A673 (cell line): Measurements from ENCODE around the gene NFATC4. TPM values are rescaled to one million over a fixed set of nuclear protein-coding genes. Genes with fewer than 3 reads are reported as not detected.

Experiments
- BruUV-seq: library from RNA; stranded (reverse); fragments of 400-500 nt; replicated peaks from 2 replicates; lab custom pipeline; 2021; lab: Mats Ljungman, UMichigan
- CTCF ChIA-PET: fragments of 300-600 bp; sonication (Branson Sonifier 250); formaldehyde crosslinking; loops from one replicate; lab custom pipeline; 2022; ENCODE audit warnings: antibody characterized with exemption; lab: Charles Lee
- POLR2A ChIA-PET: fragments of 300-600 bp; sonication (Branson Sonifier 250); formaldehyde crosslinking; loops from one replicate; lab custom pipeline; 2022; ENCODE audit warnings: antibody characterized with exemption; ENCODE audit not compliant: low non-redundant PET; lab: Charles Lee
- DNase-seq: peaks from one replicate; pipeline ENCODE4 v3.0.0-alpha.2; 2015; ENCODE audit warnings: low spot score
- H3K27ac ChIP-seq: fragments of 200-600 bp; sonication (generic); 2 replicates; pipeline ENCODE4 v1.5.1; 2016; ENCODE audit warnings: mixed run types, low read depth, mild to moderate bottlenecking, mixed read lengths, antibody characterized with exemption, low read length; ENCODE audit not compliant: poor library complexity, severe bottlenecking
- H3K27me3 ChIP-seq: fragments of 200-600 bp; sonication (generic); replicated peaks from 2 replicates; pipeline ENCODE4 v1.6.1; 2017; ENCODE audit warnings: mixed run types, low read depth, mild to moderate bottlenecking, mixed read lengths, antibody characterized with exemption, low read length; ENCODE audit not compliant: insufficient read depth, poor library complexity
- H3K36me3 ChIP-seq: fragments of 200-600 bp; sonication (generic); 2 replicates; pipeline ENCODE4 v1.6.1; 2016; ENCODE audit warnings: mixed run types, mild to moderate bottlenecking, mixed read lengths, antibody characterized with exemption, low read length; ENCODE audit not compliant: insufficient read depth, poor library complexity, severe bottlenecking
- H3K4me1 ChIP-seq: fragments of 200-600 bp; sonication (generic); 2 replicates; pipeline ENCODE4 v1.6.1; 2017; ENCODE audit warnings: mixed run types, mild to moderate bottlenecking, mixed read lengths, antibody characterized with exemption, low read length; ENCODE audit not compliant: insufficient read depth, poor library complexity, severe bottlenecking
- H3K4me3 ChIP-seq: fragments of 200-600 bp; sonication (generic); 2 replicates; pipeline ENCODE4 v1.5.1; 2016; ENCODE audit warnings: low read depth, mixed run types, mild to moderate bottlenecking, mixed read lengths, low read length; ENCODE audit not compliant: poor library complexity, severe bottlenecking
- H3K9me3 ChIP-seq: fragments of 200-600 bp; sonication (generic); 2 replicates; pipeline ENCODE4 v1.6.1; 2016; ENCODE audit warnings: mixed run types, low read depth, mild to moderate bottlenecking, mixed read lengths, antibody characterized with exemption, low read length; ENCODE audit not compliant: poor library complexity, severe bottlenecking
- CTCF ChIP-seq: fragments of 300-800, 200-600 bp; sonication (generic); conservative IDR thresholded peaks from 2 replicates; pipeline ENCODE4 v1.5.1; 2017; ENCODE audit warnings: low read depth, mild to moderate bottlenecking, antibody characterized with exemption, low read length, moderate library complexity, mixed read lengths
- EZH2 ChIP-seq: fragments of 200-600 bp; sonication (generic); IDR thresholded peaks from 2 replicates; pipeline ENCODE4 v1.6.1; 2017; ENCODE audit warnings: borderline replicate concordance, low read depth, mild to moderate bottlenecking, mixed read lengths, antibody characterized with exemption, low read length; ENCODE audit not compliant: poor library complexity, severe bottlenecking
- intact Hi-C: fragments of 100-400 bp; cut with micrococcal nuclease; formaldehyde crosslinking; loops from one replicate; pipeline ENCODE4 v1.10.0; 2022; ENCODE audit not compliant: unreplicated experiment
- total RNA-seq: library from RNA; stranded (reverse); gene quantifications from 2 replicates; pipeline ENCODE4 v1.2.3, GENCODE V29; 2021

NFATC4 gene
- total RNA-seq, 1 experiment from 2014 or later = 38.1 TPM

GRCh38 chr14:24329073-24329663 lies 38.8 kb upstream of the NFATC4 start:
- H3K4me3 ChIP-seq = no peak overlapping the region
- BruUV-seq = no TSS peak
- no peak for TF ChIP-seq CTCF
- TF ChIP-seq EZH2 = no peak
- H3K4me1 ChIP-seq = peaks cover 6% of the 10 kb centered on the region
- no peaks in the 10 kb centered on the region for H3K9me3 ChIP-seq
- no peak overlapping the region for H3K27ac ChIP-seq
- DNase-seq = no peak
- ChIA-PET POLR2A (no interaction called here), CTCF (interaction anchor here (1.2 to 1.3 kb wide), 2 partner anchors 102 to 108 kb away, joined by 3 to 7 read pairs; no protein-coding TSS in a partner anchor)
- intact Hi-C loops = no loop called here
- no peaks in the 10 kb centered on the region for H3K36me3 ChIP-seq
- H3K27me3 ChIP-seq = no peaks in the 10 kb centered on the region

- no peak for TF ChIP-seq EZH2
- no peak for TF ChIP-seq CTCF
- H3K4me3 ChIP-seq = no peak overlapping the region
- DNase-seq = no peak
- H3K27ac ChIP-seq = no peak overlapping the region
- intact Hi-C loops = no loop called here
- ChIA-PET CTCF (interaction anchor here (1.3 kb wide), 1 partner anchor 108 kb away, joined by 3 read pairs; no protein-coding TSS in a partner anchor), POLR2A (no interaction called here)
- H3K9me3 ChIP-seq = no peaks in the 10 kb centered on the region
- H3K36me3 ChIP-seq = no peaks in the 10 kb centered on the region
- no peaks in the 10 kb centered on the region for H3K27me3 ChIP-seq
- BruUV-seq = no TSS peak
- peaks cover 10% of the 10 kb centered on the region for H3K4me1 ChIP-seq
Measured at GRCh38 chr14:24329736-24330135, 38.2 kb upstream of the NFATC4 start.

GRCh38 chr14:24330973-24331674 lies 36.9 kb upstream of the NFATC4 start:
- Histone ChIP-seq H3K27me3 (no peaks in the 10 kb centered on the region), H3K36me3 (no peaks in the 10 kb centered on the region), H3K4me1 (peaks cover 10% of the 10 kb centered on the region), H3K4me3 (no peak overlapping the region), H3K9me3 (no peaks in the 10 kb centered on the region), H3K27ac (no peak overlapping the region)
- TF ChIP-seq CTCF (no peak), EZH2 (no peak)
- intact Hi-C loops = no loop called here
- ChIA-PET POLR2A (interaction anchor here (1.0 kb wide), 1 partner anchor 101 kb away, joined by 4 read pairs; no protein-coding TSS in a partner anchor), CTCF (no interaction called here)
- DNase-seq = no peak
- no TSS peak for BruUV-seq
